ENCODE measurements around the gene GPR137. TPM values are rescaled to one million over a fixed set of nuclear protein-coding genes. Genes with fewer than 3 reads are reported as not detected.

The GPR137 gene
- total and polyA plus RNA-seq, 9 of the 15 experiments (the other 6 are each of a cell fraction or from before 2014, with no cell fraction given) = 0.32 to 26.7 (median 10.7) TPM

GRCh38 chr11:64241491-64242374 lies 43.9 kb upstream of the GPR137 start (continued):
- TF ChIP-seq, protein P1, sequence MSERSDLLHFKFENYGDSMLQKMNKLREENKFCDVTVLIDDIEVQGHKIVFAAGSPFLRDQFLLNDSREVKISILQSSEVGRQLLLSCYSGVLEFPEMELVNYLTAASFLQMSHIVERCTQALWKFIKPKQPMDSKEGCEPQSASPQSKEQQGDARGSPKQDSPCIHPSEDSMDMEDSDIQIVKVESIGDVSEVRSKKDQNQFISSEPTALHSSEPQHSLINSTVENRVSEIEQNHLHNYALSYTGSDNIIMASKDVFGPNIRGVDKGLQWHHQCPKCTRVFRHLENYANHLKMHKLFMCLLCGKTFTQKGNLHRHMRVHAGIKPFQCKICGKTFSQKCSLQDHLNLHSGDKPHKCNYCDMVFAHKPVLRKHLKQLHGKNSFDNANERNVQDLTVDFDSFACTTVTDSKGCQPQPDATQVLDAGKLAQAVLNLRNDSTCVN (CRISPR knock-in tag; IDR thresholded peaks at IDR 0.05) = no peak
- TF ChIP-seq SUPT5H (IDR thresholded peaks at IDR 0.05) = peak; percentile 87
- TF ChIP-seq MAZ (CRISPR knock-in tag; conservative IDR thresholded peaks at IDR 0.05 in 1 of 2, IDR thresholded peaks at IDR 0.05 in 1 of 2) = peak; percentile 53 to 79
- no peak for TF ChIP-seq MYBL2 (IDR thresholded peaks at IDR 0.05; ENCODE audit: low read depth)
- TF ChIP-seq MYBL2 (CRISPR knock-in tag; IDR thresholded peaks at IDR 0.05; ENCODE audit: borderline replicate concordance) = no peak
- TF ChIP-seq ARID1B (IDR thresholded peaks at IDR 0.05) = peak; percentile 43; the same call in 1 of the 2 replicates
- TF ChIP-seq MYC (IDR thresholded peaks at IDR 0.05; ENCODE audit: low read depth, low read length) = no peak
- peak; percentile 76; the same call in 1 of the 2 replicates for TF ChIP-seq MYC (CRISPR knock-in tag; IDR thresholded peaks at IDR 0.05; ENCODE audit: borderline replicate concordance, low read depth)
- TF ChIP-seq ZNF143 (CRISPR knock-in tag; IDR thresholded peaks at IDR 0.05) = 0 out of 2 replicates have a peak, but pooled peaks have one; percentile 40
- TF ChIP-seq TAF9B (IDR thresholded peaks at IDR 0.05; ENCODE audit: partially characterized antibody) = peak; percentile 78
- no peak for TF ChIP-seq MCM5 (IDR thresholded peaks at IDR 0.05; ENCODE audit: low read depth)
- TF ChIP-seq ARID4B (CRISPR knock-in tag; IDR thresholded peaks at IDR 0.05) = peak; percentile 89; the same call in 1 of the 2 replicates
- peak; percentile 8 for TF ChIP-seq SP2 (IDR thresholded peaks at IDR 0.05; ENCODE audit: extremely low read depth, low read depth, low read length, poor library complexity, severe bottlenecking)
- TF ChIP-seq EGR1 (conservative IDR thresholded peaks at IDR 0.05) = peak; percentile 84
- TF ChIP-seq HNRNPLL (IDR thresholded peaks at IDR 0.05; ENCODE audit: low read depth, low read length, poor library complexity, severe bottlenecking) = peak; percentile 74
- 0 out of 2 replicates have a peak, but pooled peaks have one; percentile 38 for TF ChIP-seq E2F1 (CRISPR knock-in tag; IDR thresholded peaks at IDR 0.05)
- peak; percentile 60 to 93 (median 86) for TF ChIP-seq YY1 (IDR thresholded peaks at IDR 0.05; ENCODE audit: borderline replicate concordance in 1 of 3, control insufficient read depth in 1 of 3, extremely low read depth in 1 of 3, insufficient read depth in 3 of 3, insufficient read length in 1 of 3, insufficient replicate concordance in 2 of 3, low read depth in 1 of 3, low read length in 2 of 3)
- no peak for TF ChIP-seq XRCC4 (IDR thresholded peaks at IDR 0.05; ENCODE audit: extremely low read depth, insufficient read depth, insufficient read length)
